SK-N-SH (cell line): ENCODE data around the gene CASP7. TPM values are rescaled to one million over a fixed set of nuclear protein-coding genes. Genes with fewer than 3 reads are reported as not detected.
A peak's percentile ranks its signal among the peaks of the same experiment; 100 is the strongest.

Experiments
- CTCF ChIA-PET: fragments of 300-600, 350-600 bp; formaldehyde crosslinking; extraction: SDS; loops from one replicate; lab custom pipeline; 2021; lab: Yijun Ruan, JAX
- POLR2A ChIA-PET: fragments of 350-600 bp; sonication (Branson Sonifier 250); formaldehyde crosslinking; extraction: SDS; loops from one replicate; lab custom pipeline; 2020; ENCODE audit warnings: antibody characterized with exemption, inconsistent platforms; lab: Yijun Ruan, JAX
- DNase-seq: peaks from one replicate; pipeline ENCODE4 v3.0.0; 2012
- H2AFZ ChIP-seq: fragments of 200-600 bp; sonication (generic); 2 replicates; pipeline ENCODE4 v1.8.1; 2016; ENCODE audit warnings: antibody characterized with exemption, mild to moderate bottlenecking, low read depth
- H3F3A ChIP-seq: fragments of 200-600 bp; sonication (generic); replicated peaks from 2 replicates; pipeline ENCODE3; 2016; ENCODE audit warnings: antibody characterized with exemption, mild to moderate bottlenecking; ENCODE audit not compliant: insufficient read depth
- H3K27ac ChIP-seq, 2 experiments: fragments of 200-500 bp in 1 of 2; fragments of 200-600 bp in 1 of 2; sonication (Bioruptor generic) in 1 of 2; sonication (generic), shearing (Covaris generic) in 1 of 2; 2 replicates each; pipeline versions ENCODE4 v1.5.1 to v1.6.1; 2014 to 2016; ENCODE audit warnings: low read depth in 2 of 2, inconsistent platforms in 1 of 2, low read length in 1 of 2, mild to moderate bottlenecking in 1 of 2, mixed read lengths in 1 of 2
- H3K27me3 ChIP-seq: fragments of 200-600 bp; sonication (generic), shearing (Covaris generic); 2 replicates; pipeline ENCODE4 v1.6.1; 2016; ENCODE audit warnings: mixed run types; ENCODE audit not compliant: insufficient read depth
- H3K36me3 ChIP-seq, 2 experiments: fragments of 200-500 bp in 1 of 2; fragments of 200-600 bp in 1 of 2; sonication (Bioruptor generic) in 1 of 2; sonication (generic) in 1 of 2; replicated peaks in 1 of 2; 2 replicates each; pipeline versions ENCODE3 to v1.5.1; 2014 to 2016; ENCODE audit warnings: low read length in 1 of 2, mild to moderate bottlenecking in 1 of 2; ENCODE audit not compliant: insufficient read depth in 2 of 2, control insufficient read depth in 1 of 2
- H3K4me1 ChIP-seq, 2 experiments: fragments of 200-500 bp in 1 of 2; fragments of 200-600 bp in 1 of 2; sonication (Bioruptor generic) in 1 of 2; sonication (generic), shearing (Covaris generic) in 1 of 2; 2 replicates each; pipeline versions ENCODE4 v1.5.1 to v1.6.1; 2014 to 2016; ENCODE audit warnings: low read depth in 1 of 2, low read length in 1 of 2, mixed run types in 1 of 2; ENCODE audit not compliant: insufficient read depth in 2 of 2, control insufficient read depth in 1 of 2
- H3K4me2 ChIP-seq: fragments of 200-600 bp; sonication (generic), shearing (Covaris generic); 2 replicates; pipeline ENCODE4 v1.6.1; 2017; ENCODE audit warnings: mixed run types
- H3K4me3 ChIP-seq, 2 experiments: fragments of 200-500 bp in 1 of 2; fragments of 200-600 bp in 1 of 2; sonication (Bioruptor generic) in 1 of 2; sonication (generic), shearing (Covaris generic) in 1 of 2; 2 replicates each; pipeline versions ENCODE4 v1.5.1 to v1.8.1; 2014 to 2016; ENCODE audit warnings: low read depth in 2 of 2, inconsistent platforms in 1 of 2, low read length in 1 of 2, mild to moderate bottlenecking in 1 of 2, mixed read lengths in 1 of 2, moderate library complexity in 1 of 2
- H3K79me2 ChIP-seq: fragments of 200-600 bp; sonication (generic); 2 replicates; pipeline ENCODE4 v1.8.1; 2017; ENCODE audit warnings: mild to moderate bottlenecking; ENCODE audit not compliant: insufficient read depth
- H3K9ac ChIP-seq: fragments of 200-600 bp; sonication (generic); 2 replicates; pipeline ENCODE4 v1.6.1; 2017; ENCODE audit warnings: mixed run types
- H3K9me2 ChIP-seq: fragments of 200-600 bp; sonication (generic); 2 replicates; pipeline ENCODE4 v1.6.1; 2017; ENCODE audit warnings: mixed run types
- H3K9me3 ChIP-seq: fragments of 200-600 bp; sonication (generic); 2 replicates; pipeline ENCODE4 v1.6.1; 2017; ENCODE audit warnings: mixed run types, mild to moderate bottlenecking, moderate library complexity
- H4K20me1 ChIP-seq: fragments of 200-600 bp; sonication (generic); 2 replicates; pipeline ENCODE4 v1.6.1; 2017; ENCODE audit warnings: mild to moderate bottlenecking, mixed run types; ENCODE audit not compliant: insufficient read depth
- CHD2 ChIP-seq: fragments of 150-350 bp; IDR thresholded peaks from 2 replicates; pipeline ENCODE4 v1.6.1; 2018; ENCODE audit warnings: low read length; ENCODE audit not compliant: partially characterized antibody
- CTCF ChIP-seq: fragments of 200-600 bp; sonication (generic); IDR thresholded peaks from 2 replicates; pipeline ENCODE4 v1.6.1; 2017; ENCODE audit warnings: antibody characterized with exemption, mild to moderate bottlenecking, moderate library complexity
- ELF1 ChIP-seq: IDR thresholded peaks from 2 replicates; pipeline ENCODE4 v1.4.0; 2012
- EP300 ChIP-seq, 2 experiments: IDR thresholded peaks; 2 replicates each; pipeline versions ENCODE4 v1.4.0 to v1.6.1; 2012; ENCODE audit warnings: borderline replicate concordance in 1 of 2, low read depth in 1 of 2, low read length in 1 of 2
- EZH2phosphoT487 ChIP-seq: fragments of 200-600 bp; sonication (generic); IDR thresholded peaks from 2 replicates; pipeline ENCODE4 v1.6.1; 2017; ENCODE audit warnings: low read depth, mixed run types, mild to moderate bottlenecking, antibody characterized with exemption, moderate library complexity, borderline replicate concordance
- FOSL2 ChIP-seq: IDR thresholded peaks from 2 replicates; pipeline ENCODE4 v1.4.0; 2012; ENCODE audit warnings: low read depth, mild to moderate bottlenecking, moderate library complexity, borderline replicate concordance
- FOXJ3 ChIP-seq: sonication (generic); formaldehyde crosslinking; IDR thresholded peaks from 2 replicates; pipeline ENCODE4 v1.5.1; 2020; ENCODE audit warnings: mild to moderate bottlenecking, missing genetic modification reagents
- FOXM1 ChIP-seq: IDR thresholded peaks from 2 replicates; pipeline ENCODE4 v1.4.0; 2012; ENCODE audit warnings: low read depth, mild to moderate bottlenecking
- GABPA ChIP-seq: IDR thresholded peaks from 2 replicates; pipeline ENCODE4 v1.4.0; 2012; ENCODE audit warnings: low read depth, mild to moderate bottlenecking
- GATA2 ChIP-seq: sonication (generic); formaldehyde crosslinking; IDR thresholded peaks from 2 replicates; pipeline ENCODE4 v1.5.0; 2020; ENCODE audit warnings: mild to moderate bottlenecking, missing genetic modification reagents
- MAX ChIP-seq: IDR thresholded peaks from 2 replicates; pipeline ENCODE4 v1.4.0; 2012; ENCODE audit warnings: low read depth
- POLR2AphosphoS5 ChIP-seq: IDR thresholded peaks from 2 replicates; pipeline ENCODE4 v1.6.1; 2012; ENCODE audit warnings: low read depth, low read length
- RAD21 ChIP-seq: IDR thresholded peaks from 2 replicates; pipeline ENCODE4 v1.6.1; 2012; ENCODE audit warnings: mild to moderate bottlenecking, low read length
- RCOR1 ChIP-seq: fragments of 150-350 bp; IDR thresholded peaks from 2 replicates; pipeline ENCODE4 v1.6.1; 2017; ENCODE audit warnings: antibody characterized with exemption, low read length
- RFX5 ChIP-seq: IDR thresholded peaks from 2 replicates; pipeline ENCODE4 v1.6.1; 2012; ENCODE audit warnings: mild to moderate bottlenecking, improper control_type of control experiment, low read length
- SMC3 ChIP-seq: IDR thresholded peaks from 2 replicates; pipeline ENCODE4 v1.6.1; 2012; ENCODE audit warnings: low read depth, low read length, improper control_type of control experiment
- TCF12 ChIP-seq: IDR thresholded peaks from 2 replicates; pipeline ENCODE4 v1.4.0; 2012
- USF1 ChIP-seq: IDR thresholded peaks from 2 replicates; pipeline ENCODE4 v1.4.0; 2012; ENCODE audit warnings: low read depth, borderline replicate concordance
- WGBS: methylation state at CpG from one replicate; pipeline ENCODE4 v1.1.6; 2017; ENCODE audit warnings: low lambda C conversion rate; 5-methylcytosine and 5-hydroxymethylcytosine counted together
- polyA plus RNA-seq, 3 experiments: library from polyadenylated mRNA; depleted of rRNA; stranded (reverse); fragments of >200 nt; gene quantifications; 2 replicates each; pipeline ENCODE4 v1.2.3, GENCODE V29; 2012

CASP7 gene
- polyA plus RNA-seq, 1 of the 3 experiments (the other 2 are of a cell fraction), result 15.1 TPM

GRCh38 chr10:113704637-113705343, 25.1 kb downstream of the CASP7 start:
- Histone ChIP-seq H2AFZ (no peak overlapping the region), H3K9ac (no peak overlapping the region), H3K4me3 (peak overlapping the region in 1 of 2 experiments; percentile 30; a peak in 1 of 4 replicates), H3K9me3 (no peaks in the 10 kb centered on the region), H3K9me2 (no peaks in the 10 kb centered on the region), H3K27ac (no peak overlapping the region), H3K79me2 (no peaks in the 10 kb centered on the region), H3F3A (no peaks in the 10 kb centered on the region), H3K4me1 (peaks cover 0 to 22% of the 10 kb centered on the region in 2 experiments; a peak in 2 of 4 replicates), H3K4me2 (no peak overlapping the region), H4K20me1 (0 out of 2 replicates have a peak, but pooled peaks cover 1% of the 10 kb centered on the region), H3K36me3 (peaks cover 0 to 4% of the 10 kb centered on the region in 2 experiments), H3K27me3 (no peaks in the 10 kb centered on the region)
- peak; percentile 46 for DNase-seq
- WGBS, result 50% methylated on average over 6 of the region's 6 CpGs
- TF ChIP-seq RAD21 (peak; percentile 76), SMC3 (peak; percentile 52), CTCF (peak; percentile 85), RFX5 (no peak)
- POLR2A ChIA-PET, result no interaction called here
- CTCF ChIA-PET, result interaction anchor here (0.6 to 2.5 kb wide), 29 partner anchors 8 to 1155 kb away, joined by 3 to 36 read pairs (median 4); partner anchors contain the start of genes CASP7 and PLEKHS1

- Histone ChIP-seq H3K79me2 (no peaks in the 10 kb centered on the region), H2AFZ (no peak overlapping the region), H3K36me3 (peaks cover 0 to under 1% of the 10 kb centered on the region in 2 experiments), H3F3A (no peaks in the 10 kb centered on the region)
- TF ChIP-seq CHD2 (no peak), EZH2phosphoT487 (no peak), USF1 (no peak), MAX (no peak), RCOR1 (no peak), POLR2AphosphoS5 (no peak), FOXM1 (no peak), ELF1 (no peak), EP300 (IDR thresholded peaks at IDR 0.05; ENCODE audit: borderline replicate concordance in 1 of 2, low read depth in 1 of 2, low read length in 1 of 2) (no peak), GATA2 (CRISPR knock-in tag) (no peak), GABPA (no peak), FOSL2 (no peak), FOXJ3 (CRISPR knock-in tag) (no peak), CTCF (no peak), TCF12 (no peak)
- TF ChIP-seq, all 33 proteins: peak for 0
- no peak overlapping the region for H3K9ac ChIP-seq
- DNase-seq, result no peak
- no peaks in the 10 kb centered on the region for H3K9me2 ChIP-seq
- CTCF ChIA-PET, result interaction anchor here (0.6 to 2.5 kb wide), 17 partner anchors 8 to 781 kb away, joined by 3 to 36 read pairs (median 4); partner anchors contain the start of genes CASP7 and PLEKHS1
- H3K4me2 ChIP-seq, result no peak overlapping the region
- H4K20me1 ChIP-seq, result 0 out of 2 replicates have a peak, but pooled peaks cover 4% of the 10 kb centered on the region
- POLR2A ChIA-PET, result no interaction called here
- peak overlapping the region in 1 of 2 experiments; percentile 30; a peak in 1 of 4 replicates for H3K4me3 ChIP-seq
- no peak overlapping the region for H3K27ac ChIP-seq
- H3K27me3 ChIP-seq, result no peaks in the 10 kb centered on the region
- H3K9me3 ChIP-seq, result no peaks in the 10 kb centered on the region
- peaks cover 0 to 27% of the 10 kb centered on the region in 2 experiments; a peak in 2 of 4 replicates for H3K4me1 ChIP-seq
Measured at GRCh38 chr10:113705344-113705652, 25.6 kb downstream of the CASP7 start.
